ENCODE measurements around the gene PAX4.

GRCh38 chr7:127652333-127653248 lies 34.6 kb upstream of the PAX4 start:
- TF ChIP-seq CTCF (IDR thresholded peaks at IDR 0.05) (no peak), POLR2A (IDR thresholded peaks at IDR 0.05) (no peak), EP300 (IDR thresholded peaks at IDR 0.05) (no peak)

Data from tibial nerve (tissue), 4 donors.